GM19240 (cell line): ENCODE measurements around the gene DYNC2H1.

Experiments
- DNase-seq: peaks from one replicate; pipeline ENCODE4 v3.0.0; 2011; ENCODE audit warnings: low spot score; ENCODE audit not compliant: insufficient read length

Gene DYNC2H1

DNA sequence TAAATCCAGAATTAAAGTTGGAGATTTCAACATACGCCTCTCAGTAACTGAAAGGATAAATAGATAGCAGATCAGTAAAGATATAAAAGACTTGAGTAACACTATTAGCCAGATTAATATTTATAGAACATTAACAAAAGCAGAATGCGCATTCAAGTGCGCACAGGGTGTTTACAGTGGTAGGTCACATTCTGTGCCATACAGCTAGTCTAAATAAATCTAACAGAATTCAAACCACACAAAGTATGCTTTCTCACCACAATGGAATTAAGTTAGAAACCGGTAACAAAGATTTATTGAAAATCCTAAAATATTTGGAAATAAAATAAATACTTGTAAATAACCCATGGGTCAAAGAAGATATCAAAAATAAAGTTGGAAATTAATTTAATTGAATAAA lies 341.0 kb downstream of the DYNC2H1 start:
- DNase-seq = no peak

DNA sequence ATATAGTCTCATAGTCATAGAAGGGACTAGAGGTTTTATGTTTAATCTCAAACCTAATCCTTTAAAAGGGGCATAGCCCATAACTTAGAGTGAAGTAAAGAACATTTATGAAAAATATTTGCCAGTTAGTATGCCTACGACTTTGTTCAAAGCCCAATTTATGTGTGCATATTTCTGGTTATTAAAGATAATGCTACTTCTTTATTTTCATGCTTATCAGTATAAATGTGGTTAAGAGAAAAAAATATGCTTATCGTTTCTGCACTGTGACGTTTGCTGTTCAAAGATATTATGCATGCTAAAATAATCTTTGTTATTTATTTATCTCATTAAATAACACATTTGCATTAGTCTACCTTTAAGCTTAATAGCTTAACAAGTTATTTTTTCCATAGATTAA lies 343.9 kb downstream of the DYNC2H1 start:
- no peak for DNase-seq

DNA sequence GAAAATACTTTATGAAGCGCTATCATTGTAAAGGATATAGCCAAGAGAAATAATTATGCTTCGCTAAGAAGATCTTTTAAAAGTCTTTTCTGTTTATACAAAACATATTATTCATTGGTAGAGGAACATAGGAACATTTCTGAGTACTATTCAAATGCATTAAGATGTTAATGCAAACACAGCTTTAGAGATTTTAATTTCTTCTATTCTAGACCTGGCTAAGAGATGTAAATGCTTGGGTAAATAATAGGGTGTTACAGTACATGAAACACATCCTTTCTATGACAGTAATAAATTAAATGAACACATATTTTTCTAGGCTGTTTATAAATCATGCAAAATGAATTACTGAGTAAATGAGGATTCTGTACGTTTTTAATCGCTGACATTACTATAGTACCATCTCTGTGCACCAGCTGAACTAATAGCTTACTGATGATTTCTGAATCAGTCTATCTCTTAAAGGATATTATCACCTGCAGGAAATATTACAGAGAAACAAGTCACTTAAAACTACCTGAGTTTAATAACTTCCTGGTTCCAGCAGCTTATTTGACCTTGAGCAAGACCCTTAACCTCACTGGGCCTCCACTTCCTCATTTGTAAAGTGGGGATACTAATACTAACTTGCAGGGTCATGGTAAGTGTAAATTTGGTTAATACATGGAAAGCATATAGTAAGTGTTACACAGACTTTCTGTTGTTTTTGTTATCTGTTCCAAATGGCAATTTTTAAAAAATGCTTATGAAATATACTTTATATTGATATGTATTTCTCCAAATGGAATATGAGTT lies 344.9 kb downstream of the DYNC2H1 start:
- no peak for DNase-seq

DNA sequence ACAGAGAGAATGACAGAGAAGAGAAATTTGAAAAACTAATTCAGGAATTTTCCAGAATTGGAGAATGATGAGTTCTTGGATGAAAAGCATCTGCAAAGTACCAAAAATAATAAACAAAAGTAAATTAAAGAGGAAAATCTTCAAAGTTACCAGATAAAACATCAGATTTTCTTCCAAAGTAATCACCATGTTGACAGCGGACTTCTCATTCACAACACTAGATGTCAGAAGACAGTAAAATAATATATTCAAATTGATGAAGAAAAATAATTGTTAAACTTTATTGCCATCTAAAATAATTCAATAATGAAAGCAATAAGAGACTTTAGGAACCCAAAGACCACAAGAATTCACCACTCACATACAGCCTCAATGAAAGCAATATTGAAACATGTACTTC lies 355.2 kb downstream of the DYNC2H1 start:
- no peak for DNase-seq

DNA sequence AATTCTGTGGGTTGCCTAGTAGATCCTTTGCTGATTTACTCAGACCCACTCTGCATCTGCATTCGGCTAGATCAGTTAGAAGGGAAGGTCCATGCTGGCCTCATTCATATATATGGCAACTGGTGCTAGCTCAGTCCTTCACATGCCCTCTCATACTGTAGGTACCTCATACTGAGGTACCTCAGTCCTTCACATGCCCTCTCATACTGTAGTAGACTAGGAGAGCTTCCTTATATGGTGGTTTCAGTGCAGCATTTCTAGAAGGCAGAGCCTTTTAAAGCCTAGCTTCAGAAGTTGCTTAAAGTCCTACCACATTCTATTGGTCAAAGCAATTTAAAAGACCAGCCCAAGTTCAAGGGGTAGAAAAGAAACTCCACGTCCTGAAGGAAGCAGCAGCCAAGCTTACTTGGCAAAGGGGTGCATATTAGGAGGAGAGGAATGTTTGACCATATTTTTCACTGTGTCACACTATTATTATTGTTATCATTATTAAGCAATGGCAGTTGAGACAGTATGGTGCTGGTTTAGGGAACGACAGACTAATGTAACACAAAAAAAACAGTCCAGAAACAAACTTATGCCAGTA lies 356.4 kb downstream of the DYNC2H1 start:
- DNase-seq = no peak

DNA sequence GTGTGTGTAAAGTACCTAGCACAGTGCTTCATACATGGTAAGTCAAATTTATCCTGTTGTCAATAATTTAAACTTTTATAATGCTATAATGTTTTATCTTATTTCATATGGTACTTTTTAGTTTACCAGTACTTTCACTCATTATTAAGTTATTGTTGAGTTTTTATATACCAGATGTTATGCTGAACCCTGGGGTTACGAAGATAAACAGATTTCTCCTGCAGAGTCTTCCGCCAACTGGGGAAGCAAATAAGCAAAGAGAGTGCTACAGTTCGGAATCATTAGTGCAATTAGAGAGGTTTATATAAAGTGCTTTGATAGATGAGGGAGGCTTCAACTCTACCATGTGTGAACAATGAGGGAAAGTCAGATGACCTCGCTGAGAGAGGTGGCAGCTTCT lies 362.3 kb downstream of the DYNC2H1 start:
- no peak for DNase-seq

DNA sequence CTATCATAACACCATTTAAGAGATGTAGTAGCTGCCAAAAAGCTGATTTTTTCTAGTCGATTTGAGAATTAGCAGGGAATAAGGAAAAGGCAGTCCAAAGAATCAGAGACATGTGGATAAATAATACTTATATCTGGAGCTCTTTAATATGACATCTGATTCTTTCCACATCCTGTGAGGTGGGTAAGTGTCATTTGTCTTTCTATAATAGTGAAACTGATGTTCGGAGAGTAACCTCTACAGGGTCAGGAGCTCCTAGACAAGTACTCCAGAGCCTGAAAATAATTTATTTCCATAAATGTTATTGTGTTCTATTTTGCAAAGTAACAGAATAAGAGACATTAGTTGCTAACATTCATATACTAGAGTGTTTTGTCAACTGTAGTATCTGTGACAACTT lies 367.6 kb downstream of the DYNC2H1 start:
- no peak for DNase-seq

DNA sequence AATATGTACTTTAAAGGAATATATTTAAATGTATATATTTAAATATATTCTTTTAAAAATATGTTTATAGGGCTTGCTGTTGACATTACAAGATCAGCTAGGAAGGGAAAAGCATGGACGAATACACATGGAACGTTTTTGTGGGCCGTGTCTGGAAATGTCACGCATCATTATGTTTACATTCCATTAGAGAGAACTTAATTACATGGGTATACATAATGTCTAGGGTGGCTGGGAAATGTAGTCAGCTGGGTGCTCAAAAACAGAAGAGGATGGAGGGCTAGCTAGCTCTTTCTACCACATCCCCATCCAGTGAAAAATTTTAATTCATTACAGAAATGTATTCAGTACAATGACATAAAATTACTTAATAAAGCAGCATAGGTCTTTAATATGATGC lies 371.2 kb downstream of the DYNC2H1 start:
- DNase-seq = no peak

DNA sequence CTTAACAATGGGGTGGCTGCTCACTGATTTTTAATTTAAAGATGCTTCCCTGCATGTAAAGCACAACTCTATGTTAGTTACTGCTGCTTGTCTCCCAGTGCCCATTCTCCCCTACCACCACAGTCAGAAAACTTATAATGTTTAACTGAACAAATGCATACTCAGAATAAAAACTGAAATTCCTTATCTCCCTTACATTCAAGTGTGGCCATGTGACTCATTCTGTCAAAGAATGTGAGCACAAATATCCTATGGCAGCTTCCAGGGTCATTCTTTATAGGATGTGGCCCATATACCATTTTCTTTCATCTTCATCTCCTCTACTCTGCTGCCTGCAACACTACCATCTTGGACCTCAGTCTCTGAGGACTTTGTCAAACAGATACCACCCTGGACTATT lies 374.8 kb downstream of the DYNC2H1 start:
- DNase-seq = no peak

DNA sequence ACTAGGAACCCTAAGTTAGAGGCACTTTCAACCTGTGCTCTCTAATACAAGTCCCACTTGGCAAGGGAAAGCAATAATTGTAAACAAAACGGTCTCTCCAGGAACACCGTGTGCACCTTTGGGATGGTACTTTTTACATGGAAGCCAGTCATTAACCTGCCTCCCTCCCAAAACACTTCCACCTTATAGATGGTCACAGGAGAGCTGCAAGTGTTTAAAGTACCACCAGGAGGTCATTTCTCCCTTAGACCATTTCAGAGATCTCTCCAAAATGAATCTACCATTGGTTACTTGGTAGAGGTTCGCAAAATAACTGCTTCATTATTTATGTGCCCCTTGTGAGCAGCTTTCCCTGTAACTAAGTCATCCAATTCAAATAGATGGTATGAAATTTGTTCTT lies 375.3 kb downstream of the DYNC2H1 start:
- DNase-seq = no peak

DNA sequence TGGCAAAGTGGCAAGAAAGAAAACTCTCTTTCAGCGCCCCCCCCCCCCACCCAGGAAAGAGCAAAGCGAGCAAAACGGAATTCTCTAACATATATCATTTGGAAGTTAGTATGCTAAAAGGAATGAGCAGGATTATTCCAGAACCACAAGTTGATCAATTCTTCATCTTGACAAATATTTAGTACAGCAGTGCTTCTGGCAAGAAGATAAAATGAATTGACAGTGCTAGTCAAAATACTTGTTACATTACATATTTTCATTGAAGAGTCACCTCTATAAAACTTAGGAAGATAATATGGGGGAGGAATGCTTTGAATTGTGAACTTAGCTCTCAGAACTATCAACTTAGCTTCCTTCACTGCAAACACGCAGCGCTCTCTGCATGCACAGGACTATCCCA lies 377.4 kb downstream of the DYNC2H1 start:
- DNase-seq = no peak

DNA sequence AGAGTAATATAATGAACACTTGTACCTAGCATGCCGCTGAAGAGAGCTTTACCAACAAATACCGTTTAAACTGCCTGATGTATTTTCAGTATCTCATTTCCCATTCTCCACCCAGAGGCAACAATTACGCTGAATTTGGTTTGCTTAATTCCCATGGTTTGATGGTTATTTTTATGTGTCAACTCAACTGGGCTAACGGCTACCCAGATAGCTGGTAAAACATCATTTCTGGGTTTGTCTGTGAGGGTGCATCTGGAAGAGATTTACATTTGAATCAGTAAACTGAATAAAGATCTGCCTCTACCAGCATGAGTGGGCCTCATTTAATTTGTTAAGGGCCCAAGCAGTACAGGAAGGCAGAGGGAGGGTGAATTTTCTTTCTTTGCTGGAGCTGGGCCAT lies 377.9 kb downstream of the DYNC2H1 start:
- DNase-seq = no peak

DNA sequence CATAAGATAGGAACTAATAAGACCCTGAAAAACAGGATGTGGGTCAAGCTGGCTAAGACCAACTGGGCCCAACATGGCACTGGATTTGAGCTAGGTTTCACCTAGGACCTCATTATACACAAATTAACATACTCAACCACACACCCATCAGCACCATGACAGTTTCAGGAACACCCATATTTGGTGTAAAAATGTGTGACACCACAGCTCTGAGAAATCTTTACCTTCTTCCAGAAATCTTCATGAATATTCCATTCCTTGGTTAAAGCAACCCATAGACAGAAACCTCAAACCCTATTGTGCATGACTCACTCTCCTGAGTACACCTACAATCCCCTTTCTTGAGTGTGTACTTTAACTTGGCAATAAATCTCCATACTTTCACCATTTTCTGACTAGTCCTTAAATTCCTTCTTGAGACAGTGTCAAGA lies 378.8 kb downstream of the DYNC2H1 start:
- DNase-seq = no peak

DNA sequence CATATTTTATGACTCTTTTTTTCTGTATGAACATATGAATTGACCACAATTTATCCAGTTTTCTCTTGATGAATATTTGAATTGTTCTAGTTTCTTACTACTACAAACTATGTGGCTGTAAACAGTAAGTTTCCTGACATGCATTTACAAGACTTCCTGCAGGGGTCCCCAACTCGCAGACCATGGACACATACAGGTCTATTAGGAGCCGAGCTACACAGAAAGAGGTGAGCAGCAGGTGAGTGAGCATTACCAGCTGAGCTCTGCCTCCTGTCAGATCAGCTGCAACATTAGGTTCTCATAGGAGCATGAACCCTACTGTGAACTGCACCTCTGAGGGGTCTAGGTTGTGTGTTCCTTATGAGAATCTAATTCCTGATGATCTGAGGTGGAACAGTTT lies 379.4 kb downstream of the DYNC2H1 start:
- no peak for DNase-seq

DNA sequence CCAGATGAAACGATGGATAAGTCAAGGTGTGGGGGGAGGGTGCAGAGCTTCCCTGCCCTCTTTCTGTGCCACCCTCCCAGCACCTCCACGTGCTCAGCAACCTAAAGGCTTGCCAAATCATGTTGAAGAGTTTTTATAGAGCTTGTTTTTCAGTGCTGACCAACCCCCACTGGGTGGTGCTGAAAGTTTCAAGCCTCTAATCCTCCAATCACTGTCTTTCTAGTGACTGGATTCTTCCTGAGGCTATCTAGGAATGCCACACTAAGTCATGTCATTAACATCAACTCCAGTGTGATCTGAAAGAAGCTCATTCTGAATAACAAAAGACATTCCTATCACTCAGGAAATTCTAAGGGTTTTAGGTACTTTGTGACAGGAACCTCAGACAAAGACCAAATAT lies 382.6 kb downstream of the DYNC2H1 start:
- no peak for DNase-seq

DNA sequence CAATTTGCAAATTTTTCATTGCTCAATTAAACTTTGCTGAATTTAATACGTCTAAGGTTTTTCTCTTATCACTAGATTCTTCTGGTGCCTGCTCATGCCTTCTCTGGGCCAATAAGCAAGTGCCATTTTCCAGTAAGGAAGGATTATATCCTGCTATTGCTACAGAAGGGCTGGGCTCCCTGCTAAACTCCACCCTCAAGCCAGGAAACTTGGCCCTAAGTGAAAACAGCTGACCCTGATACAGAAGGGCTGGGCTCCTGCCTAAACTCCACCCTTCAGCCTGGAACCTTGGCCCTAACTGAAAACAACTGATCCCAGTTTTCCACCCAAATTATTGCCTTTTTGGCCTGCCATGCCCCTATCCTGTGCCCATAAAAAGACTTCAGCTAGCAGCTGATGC lies 385.3 kb downstream of the DYNC2H1 start:
- no peak for DNase-seq

DNA sequence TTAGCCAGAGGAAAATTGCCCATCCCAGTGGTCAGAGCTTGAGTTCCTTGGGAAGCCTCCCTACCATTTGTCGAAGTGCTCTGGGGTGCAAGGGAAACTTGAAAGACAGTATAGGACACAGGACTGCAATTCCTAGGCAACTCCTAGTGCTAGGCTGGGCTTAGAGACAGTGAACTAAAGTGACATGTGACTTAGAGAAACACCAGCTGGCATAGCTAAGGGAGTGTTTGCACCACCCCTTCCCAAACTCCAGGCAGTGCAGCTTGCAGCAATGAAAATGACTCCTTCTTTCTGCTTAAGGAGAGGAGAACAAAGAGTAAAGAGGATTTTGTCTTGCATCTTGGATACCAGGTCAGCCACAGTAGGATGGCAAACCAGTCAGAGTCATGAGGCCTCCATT lies 388.0 kb downstream of the DYNC2H1 start:
- no peak for DNase-seq

DNA sequence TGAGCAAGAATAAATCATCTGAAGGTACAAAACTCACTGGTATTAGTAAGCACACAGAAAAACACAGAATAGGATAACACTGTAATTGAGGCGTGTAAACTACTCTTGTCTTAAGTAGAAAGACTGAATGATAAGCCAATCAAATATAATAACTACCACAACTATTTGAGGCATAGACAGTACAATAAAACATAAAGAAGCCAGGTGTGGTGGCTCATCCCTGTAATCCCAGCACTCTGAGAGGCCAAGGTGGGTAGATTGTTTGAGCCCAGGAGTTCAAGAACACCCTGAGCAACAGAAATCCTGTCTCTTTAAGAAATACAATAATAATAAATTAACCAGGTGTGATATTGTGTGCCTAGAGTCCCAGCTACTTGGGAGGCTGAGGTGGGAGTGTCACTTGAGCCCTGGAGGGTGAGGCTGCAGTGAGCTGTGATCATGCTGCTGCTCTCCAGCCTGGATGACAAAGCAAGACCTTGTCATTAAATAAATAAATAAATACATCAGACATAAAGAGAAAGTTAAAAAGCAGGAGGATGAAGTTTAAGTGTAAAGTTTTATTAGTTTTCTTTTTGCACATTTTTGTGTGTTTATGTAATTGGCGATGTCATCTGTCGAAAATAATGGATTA lies 390.6 kb downstream of the DYNC2H1 start:
- no peak for DNase-seq

DNA sequence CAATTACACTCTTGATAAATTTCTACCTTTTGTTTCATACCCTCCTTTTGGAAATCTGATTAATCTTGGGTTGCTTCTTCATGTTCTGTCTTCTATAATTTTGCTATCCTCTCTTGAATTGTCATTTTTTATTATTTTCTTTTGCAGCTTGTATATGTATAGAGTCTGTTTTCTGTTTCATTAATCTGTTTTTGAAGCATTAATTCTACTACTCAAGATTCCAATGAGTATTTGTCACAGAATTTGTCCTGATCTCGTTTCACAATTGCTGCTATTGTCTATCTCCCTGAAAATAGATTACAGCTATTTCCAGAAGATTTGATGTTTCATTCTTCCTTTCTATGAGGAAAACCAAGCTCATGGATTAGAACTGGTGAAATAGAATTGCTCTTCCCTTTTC lies 406.1 kb downstream of the DYNC2H1 start:
- no peak for DNase-seq

DNA sequence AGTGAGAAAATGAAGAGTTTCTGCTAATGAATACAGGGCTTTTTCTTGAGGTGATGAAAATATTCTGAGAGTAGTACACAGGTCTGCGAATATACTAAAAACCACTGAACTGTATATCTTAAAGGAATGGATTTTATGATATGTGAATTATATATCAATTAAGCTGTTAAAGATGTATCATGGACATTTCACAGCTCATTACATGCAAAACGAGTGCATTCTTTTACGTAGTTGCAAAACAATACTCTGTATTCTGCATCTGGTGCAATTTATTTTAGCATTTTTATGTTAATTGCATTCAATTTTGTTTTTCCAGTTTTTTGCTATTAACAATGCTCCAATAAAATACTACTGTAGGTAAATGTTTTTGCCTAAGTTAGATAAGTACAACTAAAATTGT lies 411.6 kb downstream of the DYNC2H1 start:
- no peak for DNase-seq

DNA sequence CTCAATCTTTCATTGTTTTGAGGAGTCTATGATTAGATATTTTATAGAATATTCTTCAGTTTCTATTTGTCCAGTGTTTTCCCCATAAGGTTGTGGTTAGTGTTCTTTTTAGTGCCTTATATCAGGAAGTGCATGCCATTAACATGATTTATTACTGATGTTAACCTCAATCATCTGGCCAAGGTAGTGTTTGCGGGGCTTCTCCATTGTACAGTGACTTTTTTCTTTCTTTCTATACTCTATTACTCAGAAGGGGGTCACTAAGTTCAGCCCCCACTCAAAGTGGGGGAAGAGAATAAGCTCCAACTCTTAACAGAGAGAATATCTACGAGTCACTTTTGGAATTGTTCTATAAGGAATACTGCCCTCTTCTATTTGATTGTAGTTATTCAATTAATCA lies 415.8 kb downstream of the DYNC2H1 start:
- DNase-seq = no peak

DNA sequence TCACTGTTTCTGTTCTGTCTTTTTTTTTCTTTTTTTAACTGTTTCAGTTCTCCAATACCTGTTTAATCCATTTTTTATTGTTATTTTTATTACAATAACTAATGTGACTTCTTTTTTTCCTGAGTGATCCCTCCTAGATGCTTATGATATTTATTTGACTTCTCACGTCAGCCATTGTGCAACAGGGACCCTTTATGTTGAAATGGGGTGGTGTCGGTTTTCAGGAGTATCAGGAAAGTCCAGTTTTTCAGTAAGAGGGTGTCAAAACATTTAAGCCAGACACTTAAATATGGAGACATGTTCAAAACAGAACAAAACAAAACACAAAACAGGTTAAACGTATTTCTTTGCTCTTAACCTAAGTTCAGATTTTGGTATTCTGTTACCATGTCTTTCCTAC lies 418.8 kb downstream of the DYNC2H1 start:
- DNase-seq = no peak

DNA sequence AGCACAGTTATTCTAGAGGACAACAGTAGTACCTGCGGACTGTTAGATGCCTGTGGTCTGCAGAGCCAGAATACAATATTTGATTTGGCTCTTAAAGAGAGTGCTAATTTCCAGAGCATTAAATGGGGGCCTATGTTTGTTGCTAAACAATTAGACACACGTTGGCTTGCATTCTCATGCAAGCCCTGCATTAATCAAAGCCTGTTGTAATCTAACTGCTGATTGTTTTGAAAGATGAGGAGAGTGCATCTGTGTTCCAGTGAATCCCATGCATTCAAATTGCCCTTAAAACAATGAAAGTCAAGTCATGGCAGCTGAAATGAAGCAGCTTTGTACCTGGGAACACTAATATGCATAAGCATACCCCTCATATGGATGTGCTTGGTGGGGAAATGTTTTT lies 419.4 kb downstream of the DYNC2H1 start:
- DNase-seq = no peak
